ENCODE data around the gene PPP1R11.

DNA sequence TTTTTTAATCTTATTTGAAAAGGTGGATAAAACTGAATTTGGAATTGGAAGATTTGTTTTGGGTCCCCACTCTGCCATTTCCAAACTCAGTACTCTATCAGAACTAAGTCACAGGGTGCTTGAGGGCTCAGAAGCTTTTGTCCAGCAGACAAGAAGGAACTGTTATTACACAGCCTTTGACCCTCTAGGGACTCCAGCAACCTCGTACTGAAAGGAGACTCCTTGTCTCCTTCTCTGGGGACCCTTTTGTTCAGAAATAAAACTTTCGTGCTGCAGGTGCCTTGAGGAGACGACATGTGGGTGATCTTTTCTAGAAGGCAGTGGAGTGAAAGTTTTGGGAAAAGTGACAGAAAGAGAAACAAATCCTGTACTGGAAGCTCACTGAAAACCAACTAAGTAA is 13.3 kb upstream of the PPP1R11 start:
- TF ChIP-seq, protein P1, sequence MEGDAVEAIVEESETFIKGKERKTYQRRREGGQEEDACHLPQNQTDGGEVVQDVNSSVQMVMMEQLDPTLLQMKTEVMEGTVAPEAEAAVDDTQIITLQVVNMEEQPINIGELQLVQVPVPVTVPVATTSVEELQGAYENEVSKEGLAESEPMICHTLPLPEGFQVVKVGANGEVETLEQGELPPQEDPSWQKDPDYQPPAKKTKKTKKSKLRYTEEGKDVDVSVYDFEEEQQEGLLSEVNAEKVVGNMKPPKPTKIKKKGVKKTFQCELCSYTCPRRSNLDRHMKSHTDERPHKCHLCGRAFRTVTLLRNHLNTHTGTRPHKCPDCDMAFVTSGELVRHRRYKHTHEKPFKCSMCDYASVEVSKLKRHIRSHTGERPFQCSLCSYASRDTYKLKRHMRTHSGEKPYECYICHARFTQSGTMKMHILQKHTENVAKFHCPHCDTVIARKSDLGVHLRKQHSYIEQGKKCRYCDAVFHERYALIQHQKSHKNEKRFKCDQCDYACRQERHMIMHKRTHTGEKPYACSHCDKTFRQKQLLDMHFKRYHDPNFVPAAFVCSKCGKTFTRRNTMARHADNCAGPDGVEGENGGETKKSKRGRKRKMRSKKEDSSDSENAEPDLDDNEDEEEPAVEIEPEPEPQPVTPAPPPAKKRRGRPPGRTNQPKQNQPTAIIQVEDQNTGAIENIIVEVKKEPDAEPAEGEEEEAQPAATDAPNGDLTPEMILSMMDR (IDR thresholded peaks at IDR 0.05; ENCODE audit: low read depth, low read length) = no peak
- TF ChIP-seq EZH2phosphoT487 (IDR thresholded peaks at IDR 0.05; ENCODE audit: low read depth) = no peak

Data from OCI-LY3 (cell line).